Measurements from ENCODE around the gene NTNG1.

The NTNG1 gene

DNA sequence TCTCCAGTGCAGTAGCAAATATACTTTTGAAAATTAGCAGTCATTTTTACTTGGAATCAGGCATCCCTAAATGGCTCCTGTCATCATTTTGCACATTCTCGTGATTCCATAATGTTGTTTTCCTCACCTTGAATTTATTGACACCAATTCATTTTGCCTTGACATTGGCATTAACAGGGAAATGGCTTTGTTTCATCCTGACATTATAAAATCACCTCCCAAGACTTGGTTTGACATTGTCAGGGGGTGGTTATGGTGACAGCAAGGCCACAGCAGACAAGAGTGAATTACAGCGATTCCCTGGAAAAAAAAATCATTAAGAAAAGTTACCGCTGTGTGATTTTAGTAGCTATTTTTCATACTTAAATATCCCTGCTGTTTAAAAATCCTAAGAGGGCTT is 327.0 kb downstream of the NTNG1 start:
- WGBS (ENCODE audit: insufficient coverage), result 100% methylated on average over 1 of the region's 3 CpGs
- CTCF ChIA-PET, result no interaction called here

DNA sequence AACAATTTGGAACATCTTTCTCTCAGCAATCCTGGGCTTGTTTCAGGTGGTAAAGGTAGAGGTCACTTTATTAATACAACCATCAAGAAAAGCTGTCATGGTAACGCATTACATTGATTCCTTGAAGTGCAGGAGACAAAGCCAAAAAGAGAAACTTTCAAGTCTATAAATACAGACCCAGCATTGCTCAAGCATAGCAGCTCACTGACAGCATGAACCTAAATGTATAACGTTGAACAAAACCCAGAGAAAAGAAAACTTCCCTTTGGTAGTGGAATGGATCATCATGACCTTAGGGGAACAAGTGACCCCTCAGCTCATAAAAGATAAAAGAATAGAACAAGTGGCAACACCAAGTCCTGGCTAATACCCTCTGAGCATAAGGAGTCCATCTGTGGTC is 332.2 kb downstream of the NTNG1 start:
- Histone ChIP-seq H3K27me3 (replicated peaks in 2 of 5; ENCODE audit: control insufficient read depth in 4 of 5, insufficient read depth in 5 of 5, low read length in 4 of 5) (peaks cover 0 to 3% (median 0%) of the 10 kb centered on the region in 5 experiments), H3K27ac (ENCODE audit: insufficient read depth in 1 of 2, low read depth in 1 of 2, low read length in 2 of 2, poor library complexity in 1 of 2, severe bottlenecking in 2 of 2) (no peak overlapping the region), H3K4me1 (ENCODE audit: control extremely low read depth in 1 of 4, control insufficient read depth in 4 of 4, insufficient read depth in 4 of 4, low read length in 3 of 4) (peaks cover 0 to 5% (median 0%) of the 10 kb centered on the region in 4 experiments), H3K36me3 (ENCODE audit: control insufficient read depth in 4 of 4, insufficient read depth in 4 of 4, low read length in 3 of 4) (no peaks in the 10 kb centered on the region), H3K4me3 (ENCODE audit: control insufficient read depth in 1 of 7, extremely low read depth in 1 of 7, insufficient read depth in 4 of 7, low read depth in 2 of 7, low read length in 6 of 7) (no peak overlapping the region), H3K9me3 (ENCODE audit: control extremely low read depth in 1 of 5, control insufficient read depth in 4 of 5, insufficient read depth in 2 of 5, low read depth in 1 of 5, low read length in 4 of 5) (peaks cover 0 to 2% (median 0%) of the 10 kb centered on the region in 5 experiments)
- ChIA-PET CTCF (interaction anchor here (1.1 to 1.4 kb wide), 2 partner anchors 29 to 56 kb away, joined by 3 to 6 read pairs; no protein-coding TSS in a partner anchor), POLR2A (no interaction called here)
- DNase-seq, result no peak
- 100% methylated on average over 2 of the region's 2 CpGs for WGBS (ENCODE audit: insufficient coverage)

More for the DNA sequence above, 327.0 kb downstream of the NTNG1 start:
- DNase-seq, result no peak
- no peak overlapping the region for H3K27ac ChIP-seq (ENCODE audit: insufficient read depth in 1 of 2, low read depth in 1 of 2, low read length in 2 of 2, poor library complexity in 1 of 2, severe bottlenecking in 2 of 2)
- H3K27me3 ChIP-seq (replicated peaks in 2 of 5; ENCODE audit: control insufficient read depth in 4 of 5, insufficient read depth in 5 of 5, low read length in 4 of 5), result peaks cover 0 to 3% (median 0%) of the 10 kb centered on the region in 5 experiments
- H3K4me1 ChIP-seq (ENCODE audit: control extremely low read depth in 1 of 4, control insufficient read depth in 4 of 4, insufficient read depth in 4 of 4, low read length in 3 of 4), result no peaks in the 10 kb centered on the region
- H3K9me3 ChIP-seq (ENCODE audit: control extremely low read depth in 1 of 5, control insufficient read depth in 4 of 5, insufficient read depth in 2 of 5, low read depth in 1 of 5, low read length in 4 of 5), result no peaks in the 10 kb centered on the region
- H3K4me3 ChIP-seq (ENCODE audit: control insufficient read depth in 1 of 7, extremely low read depth in 1 of 7, insufficient read depth in 4 of 7, low read depth in 2 of 7, low read length in 6 of 7), result no peak overlapping the region
- POLR2A ChIA-PET, result no interaction called here
- H3K36me3 ChIP-seq (ENCODE audit: control insufficient read depth in 4 of 4, insufficient read depth in 4 of 4, low read length in 3 of 4), result no peaks in the 10 kb centered on the region

DNA sequence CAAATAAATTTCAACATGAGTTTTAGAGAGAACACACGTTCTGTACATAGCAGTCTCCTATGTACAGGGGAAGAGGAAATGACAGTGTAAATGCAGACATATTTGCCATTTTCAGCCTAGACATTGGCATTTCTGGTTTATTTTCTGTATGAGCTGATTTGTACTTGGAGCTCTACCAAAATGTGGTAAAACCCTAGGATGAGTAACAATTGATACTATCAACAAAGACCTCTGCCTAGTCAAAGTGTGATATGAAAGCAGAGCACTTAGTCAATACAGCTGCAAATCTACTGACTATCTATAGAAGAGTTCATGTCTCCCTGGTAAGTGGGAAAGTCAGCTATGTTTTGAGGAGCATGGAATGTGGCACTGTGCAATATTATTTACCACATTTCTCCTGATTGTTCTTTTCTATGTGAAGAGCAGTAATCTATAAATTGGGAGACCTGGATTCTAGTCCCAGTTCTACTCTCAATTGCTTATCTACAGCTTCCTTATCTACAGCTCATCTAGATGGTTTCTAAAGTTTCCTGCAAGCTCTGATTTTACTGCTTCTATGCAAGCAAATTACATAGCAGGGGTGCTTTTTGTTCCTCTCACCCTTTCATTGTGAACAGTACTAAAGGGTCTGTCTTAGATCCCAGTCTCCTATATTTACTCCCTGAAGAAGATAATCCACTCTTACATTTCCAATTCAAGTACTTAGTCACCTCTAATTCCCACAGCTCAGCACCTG is 334.2 kb downstream of the NTNG1 start:
- Histone ChIP-seq H3K36me3 (ENCODE audit: control insufficient read depth in 4 of 4, insufficient read depth in 4 of 4, low read length in 3 of 4) (no peaks in the 10 kb centered on the region), H3K4me1 (ENCODE audit: control extremely low read depth in 1 of 4, control insufficient read depth in 4 of 4, insufficient read depth in 4 of 4, low read length in 3 of 4) (peaks cover 0 to 5% (median 0%) of the 10 kb centered on the region in 4 experiments), H3K27ac (ENCODE audit: insufficient read depth in 1 of 2, low read depth in 1 of 2, low read length in 2 of 2, poor library complexity in 1 of 2, severe bottlenecking in 2 of 2) (no peak overlapping the region), H3K27me3 (replicated peaks in 2 of 5; ENCODE audit: control insufficient read depth in 4 of 5, insufficient read depth in 5 of 5, low read length in 4 of 5) (peaks cover 0 to 8% (median 3%) of the 10 kb centered on the region in 5 experiments), H3K9me3 (ENCODE audit: control extremely low read depth in 1 of 5, control insufficient read depth in 4 of 5, insufficient read depth in 2 of 5, low read depth in 1 of 5, low read length in 4 of 5) (peaks cover 0 to 2% (median 0%) of the 10 kb centered on the region in 5 experiments), H3K4me3 (ENCODE audit: control insufficient read depth in 1 of 7, extremely low read depth in 1 of 7, insufficient read depth in 4 of 7, low read depth in 2 of 7, low read length in 6 of 7) (no peak overlapping the region)
- CTCF ChIA-PET, result interaction anchor here (1.1 kb wide), 1 partner anchor 44 kb away, joined by 3 read pairs; no protein-coding TSS in a partner anchor
- 0% methylated on average over 1 of the region's 1 CpG for WGBS (ENCODE audit: insufficient coverage)
- no peak for DNase-seq
- POLR2A ChIA-PET, result no interaction called here

DNA sequence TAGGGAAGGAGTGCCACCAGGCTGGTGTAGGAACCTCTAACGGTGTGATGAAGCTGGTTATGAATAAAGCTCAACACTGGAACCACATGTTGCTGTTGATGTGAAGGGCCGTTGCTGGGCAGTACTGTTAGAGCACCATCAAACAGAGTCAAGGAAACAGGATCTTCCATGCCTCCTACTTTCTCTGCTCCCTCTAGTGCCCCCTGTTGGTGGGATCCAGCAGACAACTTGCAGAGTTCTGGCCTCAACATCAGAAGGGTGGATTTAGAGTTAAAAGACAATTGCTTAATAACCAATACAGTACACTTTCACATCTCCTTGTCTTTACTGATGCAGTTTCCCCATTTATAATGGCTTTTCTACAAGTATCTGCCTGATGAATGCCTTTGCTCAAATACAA is 336.4 kb downstream of the NTNG1 start:
- Histone ChIP-seq H3K4me3 (ENCODE audit: control insufficient read depth in 1 of 7, extremely low read depth in 1 of 7, insufficient read depth in 4 of 7, low read depth in 2 of 7, low read length in 6 of 7) (no peak overlapping the region), H3K27me3 (replicated peaks in 2 of 5; ENCODE audit: control insufficient read depth in 4 of 5, insufficient read depth in 5 of 5, low read length in 4 of 5) (peaks cover 0 to 13% (median 5%) of the 10 kb centered on the region in 5 experiments), H3K27ac (ENCODE audit: insufficient read depth in 1 of 2, low read depth in 1 of 2, low read length in 2 of 2, poor library complexity in 1 of 2, severe bottlenecking in 2 of 2) (no peak overlapping the region), H3K36me3 (ENCODE audit: control insufficient read depth in 4 of 4, insufficient read depth in 4 of 4, low read length in 3 of 4) (no peaks in the 10 kb centered on the region), H3K9me3 (ENCODE audit: control extremely low read depth in 1 of 5, control insufficient read depth in 4 of 5, insufficient read depth in 2 of 5, low read depth in 1 of 5, low read length in 4 of 5) (peaks cover 0 to 2% (median 0%) of the 10 kb centered on the region in 5 experiments), H3K4me1 (ENCODE audit: control extremely low read depth in 1 of 4, control insufficient read depth in 4 of 4, insufficient read depth in 4 of 4, low read length in 3 of 4) (peaks cover 4 to 8% (median 7%) of the 10 kb centered on the region in 4 experiments)
- 86% methylated on average over 1 of the region's 2 CpGs for WGBS (ENCODE audit: insufficient coverage)
- ChIA-PET CTCF (interaction anchor here (0.8 to 2.4 kb wide), 2 partner anchors 9 to 11 kb away, joined by 4 to 6 read pairs; no protein-coding TSS in a partner anchor), POLR2A (interaction anchor here (0.6 kb wide), 1 partner anchor 574 kb away, joined by 7 read pairs; no protein-coding TSS in a partner anchor)
- DNase-seq, result no peak

DNA sequence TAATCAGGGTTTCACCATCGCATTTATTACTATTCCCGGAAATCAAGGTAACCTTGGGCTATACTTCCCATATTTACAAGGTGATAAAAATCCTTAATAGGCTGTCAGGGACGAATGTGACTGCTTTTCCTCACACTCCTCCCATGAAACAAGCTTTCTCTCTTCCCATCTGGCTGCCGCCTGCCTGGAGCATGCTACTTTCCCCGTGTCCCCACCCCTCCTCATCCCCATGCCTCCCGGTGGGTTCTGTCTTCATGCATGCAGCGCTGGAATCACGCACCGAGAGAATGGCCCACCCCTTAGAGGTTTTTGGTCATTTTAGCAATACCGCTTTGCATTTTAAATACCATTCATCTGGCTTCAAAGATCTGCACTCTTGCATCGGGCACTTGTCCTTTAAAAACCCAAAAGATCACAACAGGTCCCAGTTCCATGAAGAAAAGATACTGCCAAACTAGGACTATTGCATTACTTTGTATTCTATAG is 339.1 kb downstream of the NTNG1 start:
- ChIA-PET POLR2A (no interaction called here), CTCF (interaction anchor here (0.9 to 2.4 kb wide), 2 partner anchors 8 to 33 kb away, joined by 3 to 6 read pairs; no protein-coding TSS in a partner anchor)
- Histone ChIP-seq H3K36me3 (ENCODE audit: control insufficient read depth in 4 of 4, insufficient read depth in 4 of 4, low read length in 3 of 4) (no peaks in the 10 kb centered on the region), H3K4me1 (ENCODE audit: control extremely low read depth in 1 of 4, control insufficient read depth in 4 of 4, insufficient read depth in 4 of 4, low read length in 3 of 4) (peaks cover 4 to 8% (median 6%) of the 10 kb centered on the region in 4 experiments), H3K4me3 (ENCODE audit: control insufficient read depth in 1 of 7, extremely low read depth in 1 of 7, insufficient read depth in 4 of 7, low read depth in 2 of 7, low read length in 6 of 7) (no peak overlapping the region), H3K27me3 (replicated peaks in 2 of 5; ENCODE audit: control insufficient read depth in 4 of 5, insufficient read depth in 5 of 5, low read length in 4 of 5) (peaks cover 0 to 13% (median 5%) of the 10 kb centered on the region in 5 experiments), H3K27ac (ENCODE audit: insufficient read depth in 1 of 2, low read depth in 1 of 2, low read length in 2 of 2, poor library complexity in 1 of 2, severe bottlenecking in 2 of 2) (no peak overlapping the region), H3K9me3 (ENCODE audit: control extremely low read depth in 1 of 5, control insufficient read depth in 4 of 5, insufficient read depth in 2 of 5, low read depth in 1 of 5, low read length in 4 of 5) (peaks cover 0 to 2% (median 0%) of the 10 kb centered on the region in 5 experiments)
- WGBS (ENCODE audit: insufficient coverage), result 96% methylated on average over 9 of the region's 11 CpGs
- DNase-seq, result no peak

DNA sequence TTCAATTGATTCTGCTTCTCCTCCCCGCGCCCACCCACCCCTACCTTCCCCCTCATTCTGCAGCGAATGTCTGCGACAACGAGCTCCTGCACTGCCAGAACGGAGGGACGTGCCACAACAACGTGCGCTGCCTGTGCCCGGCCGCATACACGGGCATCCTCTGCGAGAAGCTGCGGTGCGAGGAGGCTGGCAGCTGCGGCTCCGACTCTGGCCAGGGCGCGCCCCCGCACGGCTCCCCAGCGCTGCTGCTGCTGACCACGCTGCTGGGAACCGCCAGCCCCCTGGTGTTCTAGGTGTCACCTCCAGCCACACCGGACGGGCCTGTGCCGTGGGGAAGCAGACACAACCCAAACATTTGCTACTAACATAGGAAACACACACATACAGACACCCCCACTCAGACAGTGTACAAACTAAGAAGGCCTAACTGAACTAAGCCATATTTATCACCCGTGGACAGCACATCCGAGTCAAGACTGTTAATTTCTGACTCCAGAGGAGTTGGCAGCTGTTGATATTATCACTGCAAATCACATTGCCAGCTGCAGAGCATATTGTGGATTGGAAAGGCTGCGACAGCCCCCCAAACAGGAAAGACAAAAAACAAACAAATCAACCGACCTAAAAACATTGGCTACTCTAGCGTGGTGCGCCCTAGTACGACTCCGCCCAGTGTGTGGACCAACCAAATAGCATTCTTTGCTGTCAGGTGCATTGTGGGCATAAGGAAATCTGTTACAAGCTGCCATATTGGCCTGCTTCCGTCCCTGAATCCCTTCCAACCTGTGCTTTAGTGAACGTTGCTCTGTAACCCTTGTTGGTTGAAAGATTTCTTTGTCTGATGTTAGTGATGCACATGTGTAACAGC is 339.9 kb downstream of the NTNG1 start:
- CTCF ChIA-PET, result interaction anchor here (0.9 kb wide), 1 partner anchor 33 kb away, joined by 3 read pairs; no protein-coding TSS in a partner anchor
- peaks cover 0 to 2% (median 0%) of the 10 kb centered on the region in 5 experiments for H3K9me3 ChIP-seq (ENCODE audit: control extremely low read depth in 1 of 5, control insufficient read depth in 4 of 5, insufficient read depth in 2 of 5, low read depth in 1 of 5, low read length in 4 of 5)
- peak overlapping the region in 5 of 7 experiments; percentile 7 to 65 (median 33) for H3K4me3 ChIP-seq (ENCODE audit: control insufficient read depth in 1 of 7, extremely low read depth in 1 of 7, insufficient read depth in 4 of 7, low read depth in 2 of 7, low read length in 6 of 7)
- H3K27ac ChIP-seq (ENCODE audit: insufficient read depth in 1 of 2, low read depth in 1 of 2, low read length in 2 of 2, poor library complexity in 1 of 2, severe bottlenecking in 2 of 2), result no peak overlapping the region
- WGBS (ENCODE audit: insufficient coverage), result 15% methylated on average over 24 of the region's 37 CpGs
- H3K27me3 ChIP-seq (replicated peaks in 2 of 5; ENCODE audit: control insufficient read depth in 4 of 5, insufficient read depth in 5 of 5, low read length in 4 of 5), result peaks cover 0 to 13% (median 5%) of the 10 kb centered on the region in 5 experiments
- no peaks in the 10 kb centered on the region for H3K36me3 ChIP-seq (ENCODE audit: control insufficient read depth in 4 of 4, insufficient read depth in 4 of 4, low read length in 3 of 4)
- POLR2A ChIA-PET, result no interaction called here
- peak; percentile 16 to 80 (median 55) for DNase-seq
- peaks cover 2 to 8% (median 5%) of the 10 kb centered on the region in 4 experiments for H3K4me1 ChIP-seq (ENCODE audit: control extremely low read depth in 1 of 4, control insufficient read depth in 4 of 4, insufficient read depth in 4 of 4, low read length in 3 of 4)

All from common myeloid progenitor, CD34-positive (primary cell).